HG02970 (cell line): ENCODE results near the gene CD3E.
"Not testable (repeated sequence)": the region's sequence is repeated elsewhere in the genome, so short reads cannot be mapped to it uniquely, and the experiment has no call there.

ENCODE experiments used
- ATAC-seq: cut with Tn5 transposase; IDR thresholded peaks from one replicate; pipeline ENCODE4 v1.9.1; 2021; ENCODE audit warnings: mild to moderate bottlenecking, moderate library complexity, moderate number of reproducible peaks; ENCODE audit not compliant: unreplicated experiment, low FRiP score

CD3E gene

GRCh38 chr11:118289401-118289800, 15.1 kb upstream of the CD3E start:
- ATAC-seq, result no peak

DNA sequence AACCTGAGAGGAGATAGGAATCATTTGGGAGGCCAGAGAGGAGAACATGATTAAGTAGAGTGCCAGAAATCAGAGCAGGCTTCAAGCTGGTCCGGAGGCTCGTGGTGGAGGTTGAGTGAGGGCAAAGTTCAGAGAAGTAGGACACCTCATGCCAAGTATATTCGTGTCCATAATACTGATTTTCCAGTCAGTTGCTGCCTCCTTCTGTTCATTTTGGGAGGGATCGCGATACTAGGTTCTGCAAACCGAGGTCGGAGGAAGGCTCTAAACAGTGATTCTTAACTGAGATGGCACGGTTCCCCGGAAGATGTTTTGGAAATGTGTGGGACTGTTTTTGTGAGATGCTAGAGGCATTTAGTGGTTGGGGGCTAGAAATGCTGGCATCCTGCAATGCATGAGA, 13.6 kb upstream of the CD3E start:
- no peak for ATAC-seq

DNA sequence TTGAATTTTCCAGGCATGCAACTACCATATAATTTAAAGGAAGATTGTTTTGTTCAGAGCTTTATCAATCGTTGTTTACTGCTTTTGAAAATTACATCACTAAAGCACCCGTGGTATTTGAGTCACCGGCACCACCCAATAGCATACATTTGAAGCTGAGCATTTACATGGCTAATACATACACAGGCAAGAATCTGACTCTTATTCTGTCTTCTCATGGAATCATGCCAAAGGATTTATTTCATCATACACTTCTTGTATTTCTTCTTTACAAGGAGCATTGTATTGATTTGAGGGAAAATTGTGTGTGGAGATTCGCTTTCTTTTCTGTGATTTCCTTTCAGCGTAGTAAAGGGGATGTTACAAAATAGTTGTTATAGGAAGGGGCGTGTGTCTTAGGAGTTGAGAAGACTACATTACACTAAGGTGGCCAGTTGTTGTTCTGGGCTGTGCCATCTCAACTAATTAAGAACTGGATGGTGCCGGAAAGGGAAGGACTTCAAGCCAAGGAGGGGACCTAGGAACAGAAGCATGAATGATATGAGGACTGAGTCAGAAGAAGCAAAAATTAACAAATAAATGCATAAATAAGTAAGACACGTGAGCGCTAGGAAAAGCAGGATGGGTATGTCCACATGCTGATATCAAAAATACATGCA, 12.9 kb upstream of the CD3E start:
- ATAC-seq, result no peak

DNA sequence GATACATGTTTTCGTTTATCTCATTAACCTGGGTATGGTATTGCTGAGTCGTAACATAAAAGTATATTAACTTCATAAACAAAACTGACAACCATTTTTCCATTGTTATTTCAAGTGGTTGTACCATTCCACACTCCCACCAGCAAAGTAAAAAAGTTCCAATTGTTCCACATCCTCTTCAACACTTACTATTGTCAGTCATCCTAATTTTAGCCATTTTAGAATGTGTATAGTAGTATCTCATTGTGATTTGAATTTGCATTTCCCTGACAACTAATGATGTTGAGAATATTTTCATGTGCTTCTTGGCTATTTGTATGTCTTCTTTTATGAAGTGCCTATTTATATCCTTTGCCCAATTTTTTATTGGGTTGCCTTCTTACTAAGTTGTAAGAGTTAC, 10.5 kb upstream of the CD3E start:
- no peak for ATAC-seq

DNA sequence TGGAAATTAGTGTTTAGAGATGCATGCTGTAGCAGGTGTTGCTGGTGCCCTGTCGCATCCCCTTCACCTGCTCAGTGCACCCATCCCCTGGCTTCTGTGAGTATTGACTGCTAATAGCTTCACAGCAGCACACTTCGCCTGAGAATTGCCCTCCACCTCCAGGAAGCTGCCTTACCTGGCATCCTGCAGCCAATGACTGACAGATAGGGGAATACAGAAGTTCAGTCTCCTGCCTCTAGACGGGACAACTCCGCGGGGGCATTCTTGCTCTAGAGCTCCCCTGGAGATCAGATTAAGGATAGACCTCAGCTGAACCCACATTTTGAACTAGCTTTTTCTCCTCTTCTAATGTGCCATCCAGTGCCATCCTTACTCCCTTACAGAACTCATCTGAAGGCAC, 9.3 kb upstream of the CD3E start:
- no peak for ATAC-seq

DNA sequence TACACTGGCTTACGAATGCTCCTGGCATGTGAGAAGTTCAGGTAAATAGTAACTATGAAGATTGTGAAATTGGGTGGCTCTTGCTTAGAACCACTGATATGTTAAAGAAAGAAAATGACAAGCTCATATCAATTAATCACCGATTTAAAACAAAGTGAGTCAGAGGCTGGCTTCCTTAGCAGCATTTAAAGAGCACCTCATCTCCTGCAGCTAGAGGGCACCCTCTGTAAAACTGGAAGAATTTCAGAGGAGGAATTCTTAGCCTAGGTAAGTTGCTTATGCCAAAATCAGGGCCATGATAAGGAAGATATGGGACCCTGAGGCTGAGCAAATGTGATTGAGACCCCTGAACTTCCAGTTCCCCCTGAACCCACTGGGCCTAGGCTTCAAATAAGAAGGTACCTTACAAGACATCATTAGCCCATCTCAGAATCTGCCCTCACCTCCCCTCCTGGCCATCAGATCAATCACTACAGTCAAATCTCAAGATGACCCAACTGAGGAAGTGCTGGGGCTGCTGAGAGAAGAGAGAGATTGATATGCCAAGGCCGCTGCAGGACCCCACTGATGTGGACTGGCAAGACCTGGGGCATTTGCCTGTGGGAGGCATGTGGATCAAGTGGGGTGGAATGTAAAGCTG, 8.6 kb upstream of the CD3E start:
- ATAC-seq, result no peak

- no peak for ATAC-seq
Observed at GRCh38 chr11:118301600-118302195, 2.8 kb upstream of the CD3E start.

DNA sequence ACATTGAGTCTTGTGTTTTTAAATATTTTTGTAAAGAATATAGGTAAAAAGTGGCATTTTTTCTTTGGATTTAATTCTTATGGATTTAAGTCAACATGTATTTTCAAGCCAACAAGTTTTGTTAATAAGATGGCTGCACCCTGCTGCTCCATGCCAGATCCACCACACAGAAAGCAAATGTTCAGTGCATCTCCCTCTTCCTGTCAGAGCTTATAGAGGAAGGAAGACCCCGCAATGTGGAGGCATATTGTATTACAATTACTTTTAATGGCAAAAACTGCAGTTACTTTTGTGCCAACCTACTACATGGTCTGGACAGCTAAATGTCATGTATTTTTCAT, 333 bp upstream of the CD3E start:
- no peak for ATAC-seq

DNA sequence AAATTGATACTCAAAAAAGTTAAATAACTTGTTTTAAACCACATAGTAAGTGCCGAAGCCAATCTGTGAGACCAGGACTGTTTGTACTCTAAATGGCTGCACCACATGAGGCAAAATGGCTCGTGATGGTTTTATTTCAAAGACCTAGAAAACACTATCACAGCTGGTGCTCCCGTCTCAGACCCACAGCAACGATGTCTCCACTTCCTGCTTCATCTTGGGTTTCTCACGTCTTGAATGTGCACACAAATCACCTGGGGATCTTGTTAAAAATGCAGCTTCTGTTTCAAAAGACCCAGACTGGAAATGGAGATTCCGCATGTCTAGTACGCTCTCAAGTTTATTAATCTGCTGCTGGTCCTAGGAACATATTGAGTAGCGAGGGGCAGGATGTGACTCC, 1.2 kb downstream of the CD3E start:
- ATAC-seq, result no peak

DNA sequence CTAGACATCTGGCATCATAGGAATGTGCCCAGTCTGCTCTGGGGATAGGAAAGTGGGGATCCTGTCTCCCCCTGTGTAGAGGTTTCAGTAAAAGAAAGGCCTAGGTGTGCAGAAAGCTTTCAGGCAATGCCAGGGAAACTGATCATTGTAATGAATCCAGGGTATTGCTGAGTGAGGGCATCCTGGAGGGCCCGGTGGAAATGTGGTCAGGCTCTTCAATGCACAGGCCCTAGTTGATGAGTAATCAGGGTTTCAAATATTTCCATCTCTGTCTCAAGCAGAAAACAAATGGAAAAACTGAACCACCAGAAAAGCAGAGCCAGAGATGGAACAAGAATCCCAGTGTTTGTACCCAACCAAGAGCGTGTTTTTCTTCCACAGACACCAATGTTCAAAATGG, 2.0 kb downstream of the CD3E start:
- ATAC-seq, result no peak

GRCh38 chr11:118308995-118309528, 4.5 kb downstream of the CD3E start:
- not testable (repeated sequence) for ATAC-seq

DNA sequence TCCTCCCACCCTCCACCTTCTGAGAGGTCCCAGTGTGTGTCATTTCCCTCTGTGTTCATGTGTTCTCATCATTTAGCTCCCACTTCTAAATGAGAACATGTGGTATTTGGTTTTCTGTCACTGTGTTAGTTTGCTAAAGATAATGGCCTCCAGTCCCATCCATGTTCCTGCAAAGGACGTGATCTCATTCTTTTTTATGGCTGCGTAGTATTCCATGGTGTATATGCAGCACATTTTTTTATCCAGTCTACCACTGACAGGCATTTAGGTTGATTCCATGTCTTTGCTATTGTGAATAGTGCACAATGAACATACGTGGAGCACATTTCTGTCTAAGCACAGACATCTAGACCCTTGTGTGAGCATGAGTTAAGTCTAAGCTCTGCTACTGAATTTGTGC, 5.7 kb downstream of the CD3E start:
- ATAC-seq, result no peak

- no peak for ATAC-seq
Observed at GRCh38 chr11:118310781-118311485, 6.4 kb downstream of the CD3E start.

DNA sequence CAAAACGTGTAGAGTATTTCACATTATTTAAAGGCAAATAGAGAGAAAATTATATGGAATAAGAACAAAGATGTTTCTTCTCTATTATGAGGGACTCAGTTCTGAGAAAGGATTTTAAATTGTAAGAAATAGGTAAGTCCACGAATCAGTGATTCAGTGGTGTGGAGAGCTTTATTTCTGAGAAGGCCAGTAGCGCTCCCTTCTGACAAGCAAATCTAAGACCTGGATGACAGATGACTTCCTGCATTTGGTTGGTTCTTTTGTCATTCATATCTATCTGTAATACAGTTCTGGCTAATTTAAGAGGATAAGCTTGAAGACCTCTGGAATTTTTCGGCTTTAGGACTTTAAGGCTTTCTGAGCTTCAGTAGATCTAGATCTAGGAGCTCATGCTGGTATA, 7.0 kb downstream of the CD3E start:
- ATAC-seq, result no peak

DNA sequence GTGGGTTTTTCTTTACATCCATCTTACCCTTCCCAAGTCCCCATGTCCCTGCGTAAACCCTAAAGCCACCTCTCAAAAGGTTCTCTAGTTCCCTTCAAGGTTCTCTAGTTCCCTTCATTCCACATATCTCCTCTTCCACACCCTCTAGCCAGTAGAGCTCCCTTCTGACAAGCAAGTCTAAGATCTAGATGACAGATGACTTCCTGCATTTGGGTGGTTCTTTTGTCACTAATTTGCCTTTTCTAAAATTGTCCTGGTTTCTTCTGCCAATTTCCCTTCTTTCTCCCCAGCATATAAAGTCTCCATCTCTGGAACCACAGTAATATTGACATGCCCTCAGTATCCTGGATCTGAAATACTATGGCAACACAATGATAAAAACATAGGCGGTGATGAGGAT, 7.8 kb downstream of the CD3E start:
- no peak for ATAC-seq

DNA sequence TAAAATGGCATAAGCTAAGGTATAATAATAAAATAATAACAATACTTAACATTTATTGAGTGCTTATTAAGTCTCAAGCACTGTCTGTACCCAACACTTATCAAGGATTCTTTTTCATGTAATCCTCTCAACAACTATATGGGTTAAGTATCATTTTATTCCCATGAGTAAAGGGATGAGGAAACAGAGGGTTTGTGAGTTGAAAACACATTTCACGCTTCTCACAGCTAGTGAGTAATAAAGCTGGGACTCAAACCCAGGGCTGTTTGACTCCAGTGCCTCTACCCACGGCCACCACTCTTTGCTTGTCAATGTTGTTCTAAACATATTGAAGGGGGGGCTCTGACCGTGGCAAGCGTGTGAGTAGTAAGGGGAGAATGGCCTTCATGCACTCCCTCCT, 8.7 kb downstream of the CD3E start:
- no peak for ATAC-seq

GRCh38 chr11:118314988-118315411, 10.5 kb downstream of the CD3E start:
- ATAC-seq, result no peak

DNA sequence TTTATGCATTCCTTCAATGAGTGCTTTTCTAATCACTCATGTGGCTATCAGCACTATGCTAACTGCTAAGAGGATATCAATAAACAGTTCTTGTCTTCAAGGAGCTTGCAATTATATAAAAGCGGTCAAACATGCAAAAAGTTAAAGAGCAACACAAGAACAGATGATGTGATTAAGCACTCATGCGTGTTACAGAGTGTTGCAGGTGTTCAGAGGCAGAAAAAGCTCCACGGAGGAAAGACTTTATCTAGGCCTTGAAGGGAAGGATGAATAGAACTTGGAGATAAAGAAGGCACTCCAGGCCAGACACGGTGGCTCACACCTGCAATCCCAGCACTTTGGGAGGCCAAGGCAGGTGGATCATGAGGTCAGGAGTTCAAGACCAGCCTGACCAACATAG, 13.6 kb downstream of the CD3E start:
- no peak for ATAC-seq

GRCh38 chr11:118318581-118319336, 14.2 kb downstream of the CD3E start:
- no peak for ATAC-seq

- no peak for ATAC-seq
Observed at GRCh38 chr11:118319337-118319707, 14.8 kb downstream of the CD3E start.

GRCh38 chr11:118320515-118320914, 16.0 kb downstream of the CD3E start:
- ATAC-seq, result no peak
